ENCODE results near the gene CCDC9. TPM values are rescaled to one million over a fixed set of nuclear protein-coding genes. Genes with fewer than 3 reads are reported as not detected.
A peak's percentile ranks its signal among the peaks of the same experiment; 100 is the strongest.
"Not testable (repeated sequence)": the region's sequence is repeated elsewhere in the genome, so short reads cannot be mapped to it uniquely, and the experiment has no call there.

CCDC9 gene
- total and polyA plus RNA-seq, 2 donors: 4.9 to 27.4 TPM

GRCh38 chr19:47256693-47257410, 527 bp downstream of the CCDC9 start:
- Histone ChIP-seq H3K4me1 (ENCODE audit: control insufficient read depth in 2 of 2, insufficient read depth in 2 of 2, low read length in 2 of 2) (peaks cover 10 to 18% of the 10 kb centered on the region in 2 donors), H3K9me3 (ENCODE audit: control insufficient read depth in 2 of 2, insufficient read depth in 1 of 2, low read length in 1 of 2) (peaks cover 0 to 4% of the 10 kb centered on the region in 2 donors)
- 2% methylated on average over 52 of the region's 52 CpGs for WGBS

DNA sequence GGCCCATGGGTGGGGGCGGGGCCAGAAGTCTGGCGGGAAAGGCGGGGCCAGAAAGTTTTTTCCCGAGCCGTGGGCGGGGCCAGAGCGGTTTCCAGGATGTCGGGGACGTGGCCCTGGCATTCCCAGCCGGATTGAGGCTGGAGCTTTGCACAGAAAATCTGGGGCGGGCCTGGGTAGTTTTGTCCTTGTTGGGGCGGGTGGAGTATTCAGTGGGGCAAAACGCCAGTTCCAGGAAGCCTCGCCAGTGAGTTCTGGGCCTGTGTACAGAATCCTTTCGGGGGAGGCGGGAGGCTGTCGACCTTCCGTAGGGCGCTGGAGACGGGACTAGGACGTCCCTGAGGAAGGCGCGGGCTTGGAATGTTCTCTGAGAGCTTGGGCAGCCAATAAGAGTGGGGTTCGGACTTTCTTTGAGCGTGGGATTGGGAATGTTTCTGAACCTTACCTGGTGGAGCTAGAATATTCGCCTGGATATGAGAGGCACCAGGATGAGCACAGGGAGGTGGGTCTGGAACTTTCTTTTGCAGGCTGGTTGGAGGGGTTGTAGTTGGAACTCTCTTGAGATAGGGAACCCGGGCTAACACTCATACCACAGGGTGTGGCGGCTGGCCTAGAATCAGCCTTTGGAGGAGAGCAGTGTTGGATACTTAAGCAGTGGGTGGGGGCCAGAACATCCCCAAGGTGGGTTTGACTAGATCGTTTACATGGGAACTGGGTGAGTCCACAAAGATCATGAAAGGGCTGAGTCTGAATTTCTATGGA, 1.3 kb downstream of the CCDC9 start:
- Histone ChIP-seq H3K4me1 (ENCODE audit: control insufficient read depth in 2 of 2, insufficient read depth in 2 of 2, low read length in 2 of 2) (peaks cover 10 to 18% of the 10 kb centered on the region in 2 donors), H3K27me3 (ENCODE audit: control insufficient read depth in 2 of 2, insufficient read depth in 1 of 2, low read length in 1 of 2) (no peaks in the 10 kb centered on the region), H3K4me3 (ENCODE audit: low read length in 2 of 2) (peak overlapping the region; percentile 56 to 83), H3K27ac (ENCODE audit: low read depth in 1 of 2, low read length in 1 of 2) (peak overlapping the region; percentile 44 to 90), H3K36me3 (ENCODE audit: control insufficient read depth in 2 of 2, insufficient read depth in 2 of 2, low read length in 1 of 2) (peaks cover 30 to 39% of the 10 kb centered on the region in 2 donors), H3K9me3 (ENCODE audit: control insufficient read depth in 2 of 2, insufficient read depth in 1 of 2, low read length in 1 of 2) (peaks cover 0 to 4% of the 10 kb centered on the region in 2 donors)
- 14% methylated on average over 29 of the region's 29 CpGs for WGBS
- DNase-seq (ENCODE audit: low read depth in 6 of 9, low spot score in 9 of 9): no peak

More at GRCh38 chr19:47256693-47257410, 527 bp downstream of the CCDC9 start:
- H3K27ac ChIP-seq (ENCODE audit: low read depth in 1 of 2, low read length in 1 of 2): peak overlapping the region; percentile 90 to 91
- peak overlapping the region; percentile 56 to 83 for H3K4me3 ChIP-seq (ENCODE audit: low read length in 2 of 2)
- peaks cover 30 to 33% of the 10 kb centered on the region in 2 donors for H3K36me3 ChIP-seq (ENCODE audit: control insufficient read depth in 2 of 2, insufficient read depth in 2 of 2, low read length in 1 of 2)
- no peaks in the 10 kb centered on the region for H3K27me3 ChIP-seq (ENCODE audit: control insufficient read depth in 2 of 2, insufficient read depth in 1 of 2, low read length in 1 of 2)
- DNase-seq (ENCODE audit: low read depth in 6 of 9, low spot score in 9 of 9): peak; percentile 88 to 99 (median 96)

DNA sequence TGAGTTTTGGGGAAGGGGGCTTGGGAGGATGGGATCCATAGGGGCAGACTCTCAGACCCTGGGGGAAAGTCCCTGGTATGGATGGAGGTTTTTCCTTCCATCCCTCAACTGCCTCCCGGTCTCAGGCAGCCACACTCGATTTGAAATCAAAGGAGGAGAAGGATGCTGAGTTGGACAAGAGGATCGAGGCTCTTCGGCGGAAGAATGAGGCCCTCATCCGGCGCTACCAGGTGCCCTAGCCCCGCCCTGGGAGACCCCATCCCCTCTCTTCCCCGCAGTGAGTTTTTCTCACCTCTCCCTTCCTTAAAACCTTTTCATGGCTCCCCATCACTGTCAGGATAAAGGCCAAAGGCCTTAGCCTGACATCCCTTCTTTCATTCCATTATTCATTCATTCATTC, 2.1 kb downstream of the CCDC9 start:
- H3K4me3 ChIP-seq (ENCODE audit: low read length in 2 of 2): no peak overlapping the region
- H3K4me1 ChIP-seq (ENCODE audit: control insufficient read depth in 2 of 2, insufficient read depth in 2 of 2, low read length in 2 of 2): peaks cover 10 to 18% of the 10 kb centered on the region in 2 donors
- no peaks in the 10 kb centered on the region for H3K27me3 ChIP-seq (ENCODE audit: control insufficient read depth in 2 of 2, insufficient read depth in 1 of 2, low read length in 1 of 2)
- no peak for DNase-seq (ENCODE audit: low read depth in 6 of 9, low spot score in 9 of 9)
- H3K36me3 ChIP-seq (ENCODE audit: control insufficient read depth in 2 of 2, insufficient read depth in 2 of 2, low read length in 1 of 2): peaks cover 34 to 40% of the 10 kb centered on the region in 2 donors
- WGBS: 96% methylated on average over 9 of the region's 9 CpGs
- peaks cover 0 to 4% of the 10 kb centered on the region in 2 donors for H3K9me3 ChIP-seq (ENCODE audit: control insufficient read depth in 2 of 2, insufficient read depth in 1 of 2, low read length in 1 of 2)
- no peak overlapping the region for H3K27ac ChIP-seq (ENCODE audit: low read depth in 1 of 2, low read length in 1 of 2)

DNA sequence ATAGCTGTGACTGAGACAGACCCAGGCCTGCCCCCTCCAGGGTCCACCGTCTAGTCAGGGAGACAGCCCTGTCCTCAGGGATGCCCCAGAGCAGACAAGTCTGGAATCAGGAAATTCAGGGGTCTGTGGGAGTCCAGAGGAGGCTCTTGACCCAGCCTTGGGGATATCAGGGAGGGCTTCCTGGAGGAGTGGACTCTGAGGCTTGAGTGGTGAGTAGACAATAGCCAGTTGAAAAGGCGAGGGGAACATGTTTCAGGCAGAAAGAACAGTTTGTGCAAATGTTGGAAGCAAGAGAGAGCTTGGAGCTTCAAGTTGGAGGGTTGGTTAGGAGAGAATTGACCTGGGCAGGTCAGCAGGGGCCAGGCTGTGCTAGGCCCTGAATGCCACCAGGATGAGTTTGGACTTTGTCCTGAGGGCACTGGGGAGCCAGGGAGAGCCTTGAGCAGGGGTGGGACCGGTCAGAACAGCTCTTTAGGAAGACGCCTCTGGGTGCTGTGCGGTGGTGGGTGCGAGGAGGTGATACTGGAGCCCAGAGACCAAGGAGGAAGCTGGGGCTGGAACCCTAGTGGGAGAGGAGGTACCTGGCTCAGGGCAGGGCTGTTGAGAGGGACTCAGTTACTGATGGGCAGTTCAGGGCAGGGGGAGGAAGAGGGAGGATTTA, 2.7 kb downstream of the CCDC9 start:
- Histone ChIP-seq H3K4me1 (ENCODE audit: control insufficient read depth in 2 of 2, insufficient read depth in 2 of 2, low read length in 2 of 2) (peaks cover 10 to 18% of the 10 kb centered on the region in 2 donors), H3K27me3 (ENCODE audit: control insufficient read depth in 2 of 2, insufficient read depth in 1 of 2, low read length in 1 of 2) (no peaks in the 10 kb centered on the region), H3K4me3 (ENCODE audit: low read length in 2 of 2) (no peak overlapping the region), H3K9me3 (ENCODE audit: control insufficient read depth in 2 of 2, insufficient read depth in 1 of 2, low read length in 1 of 2) (peaks cover 0 to 4% of the 10 kb centered on the region in 2 donors), H3K27ac (ENCODE audit: low read depth in 1 of 2, low read length in 1 of 2) (no peak overlapping the region), H3K36me3 (ENCODE audit: control insufficient read depth in 2 of 2, insufficient read depth in 2 of 2, low read length in 1 of 2) (peaks cover 34 to 41% of the 10 kb centered on the region in 2 donors)
- 99% methylated on average over 6 of the region's 6 CpGs for WGBS
- DNase-seq (ENCODE audit: low read depth in 6 of 9, low spot score in 9 of 9): no peak

DNA sequence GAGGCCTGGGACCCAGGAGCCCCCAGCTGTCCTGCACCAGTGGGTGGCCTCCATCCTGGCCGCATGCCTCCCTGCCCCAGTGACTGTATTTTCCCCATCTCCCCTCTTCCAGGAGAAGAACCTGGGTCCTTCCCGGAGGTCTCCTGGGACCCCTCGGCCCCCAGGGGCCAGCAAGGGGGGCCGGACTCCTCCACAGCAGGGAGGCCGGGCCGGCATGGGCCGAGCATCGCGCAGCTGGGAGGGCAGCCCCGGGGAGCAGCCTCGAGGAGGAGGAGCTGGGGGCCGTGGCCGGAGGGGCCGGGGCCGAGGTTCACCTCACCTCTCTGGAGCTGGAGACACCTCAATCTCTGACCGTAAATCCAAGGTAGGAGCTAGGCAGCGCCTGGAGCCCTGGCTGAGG, 4.2 kb downstream of the CCDC9 start:
- H3K36me3 ChIP-seq (ENCODE audit: control insufficient read depth in 2 of 2, insufficient read depth in 2 of 2, low read length in 1 of 2): peaks cover 42 to 54% of the 10 kb centered on the region in 2 donors
- H3K27ac ChIP-seq (ENCODE audit: low read depth in 1 of 2, low read length in 1 of 2): no peak overlapping the region
- no peak overlapping the region for H3K4me3 ChIP-seq (ENCODE audit: low read length in 2 of 2)
- peaks cover 0 to 4% of the 10 kb centered on the region in 2 donors for H3K9me3 ChIP-seq (ENCODE audit: control insufficient read depth in 2 of 2, insufficient read depth in 1 of 2, low read length in 1 of 2)
- 97% methylated on average over 17 of the region's 17 CpGs for WGBS
- DNase-seq (ENCODE audit: low read depth in 6 of 9, low spot score in 9 of 9): no peak
- peaks cover 10 to 18% of the 10 kb centered on the region in 2 donors for H3K4me1 ChIP-seq (ENCODE audit: control insufficient read depth in 2 of 2, insufficient read depth in 2 of 2, low read length in 2 of 2)
- H3K27me3 ChIP-seq (ENCODE audit: control insufficient read depth in 2 of 2, insufficient read depth in 1 of 2, low read length in 1 of 2): no peaks in the 10 kb centered on the region

DNA sequence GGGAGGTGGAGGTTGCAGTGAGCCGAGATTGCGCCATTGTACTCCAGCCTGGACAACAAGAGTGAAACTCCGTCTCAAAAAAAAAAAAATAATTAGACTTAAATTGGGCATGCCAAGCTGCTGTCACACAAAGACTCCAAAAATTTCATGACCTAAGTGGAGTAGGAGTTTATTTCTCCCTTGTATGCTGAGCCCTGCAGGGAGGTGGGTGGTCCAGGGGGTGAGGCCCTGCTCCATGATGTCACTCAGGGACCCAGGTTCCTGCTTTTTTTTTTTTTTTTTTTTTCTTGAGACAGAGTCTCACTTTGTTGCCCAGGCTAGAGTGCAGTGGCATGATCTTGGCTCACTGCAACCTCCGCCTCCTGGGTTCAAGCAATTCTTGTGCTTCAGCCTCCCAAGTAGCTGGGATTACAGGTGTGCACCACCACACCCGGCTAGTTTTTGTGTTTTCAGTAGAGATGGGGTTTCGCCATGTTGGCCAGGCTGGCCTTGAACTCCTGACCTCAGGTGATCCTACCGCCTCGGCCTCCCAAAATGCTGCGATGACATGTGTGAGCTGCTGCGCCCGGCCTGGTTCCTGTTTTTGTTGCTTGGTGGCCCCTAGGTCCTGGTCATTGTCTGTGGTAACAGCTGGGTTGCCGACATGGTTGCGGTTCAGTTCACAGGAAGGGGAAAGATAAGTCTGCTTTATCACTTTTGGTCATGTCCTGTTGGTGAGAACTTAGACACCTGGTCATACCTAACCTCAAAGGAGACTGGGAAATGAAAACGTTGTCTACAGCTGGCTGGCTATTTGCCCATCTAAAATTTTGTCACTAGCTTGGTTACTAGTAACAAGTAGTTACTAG, 5.8 kb downstream of the CCDC9 start:
- not testable (repeated sequence) for H3K27ac ChIP-seq (ENCODE audit: low read depth in 1 of 2, low read length in 1 of 2)

DNA sequence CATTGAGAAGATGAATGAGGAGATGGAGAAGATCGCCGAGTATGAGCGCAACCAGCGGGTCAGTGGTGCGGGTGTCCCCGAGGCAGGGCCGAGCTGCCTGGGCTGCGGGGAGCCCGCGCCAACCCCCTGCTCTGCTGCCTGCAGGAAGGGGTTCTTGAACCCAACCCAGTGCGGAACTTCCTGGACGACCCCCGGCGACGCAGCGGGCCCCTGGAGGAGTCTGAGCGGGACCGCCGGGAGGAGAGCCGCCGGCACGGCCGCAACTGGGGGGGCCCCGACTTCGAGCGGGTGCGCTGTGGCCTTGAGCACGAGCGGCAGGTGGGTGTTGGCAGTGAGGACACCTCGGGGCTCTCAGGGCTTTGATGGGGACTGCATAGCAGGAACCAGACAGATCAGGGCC, 8.3 kb downstream of the CCDC9 start:
- H3K4me1 ChIP-seq (ENCODE audit: control insufficient read depth in 2 of 2, insufficient read depth in 2 of 2, low read length in 2 of 2): no peaks in the 10 kb centered on the region
- no peaks in the 10 kb centered on the region for H3K27me3 ChIP-seq (ENCODE audit: control insufficient read depth in 2 of 2, insufficient read depth in 1 of 2, low read length in 1 of 2)
- H3K9me3 ChIP-seq (ENCODE audit: control insufficient read depth in 2 of 2, insufficient read depth in 1 of 2, low read length in 1 of 2): no peaks in the 10 kb centered on the region
- no peak for DNase-seq (ENCODE audit: low read depth in 6 of 9, low spot score in 9 of 9)
- peaks cover 42 to 59% of the 10 kb centered on the region in 2 donors for H3K36me3 ChIP-seq (ENCODE audit: control insufficient read depth in 2 of 2, insufficient read depth in 2 of 2, low read length in 1 of 2)
- no peak overlapping the region for H3K27ac ChIP-seq (ENCODE audit: low read depth in 1 of 2, low read length in 1 of 2)
- H3K4me3 ChIP-seq (ENCODE audit: low read length in 2 of 2): no peak overlapping the region
- 97% methylated on average over 30 of the region's 30 CpGs for WGBS

More for the DNA sequence above, 5.8 kb downstream of the CCDC9 start:
- not testable (repeated sequence) for DNase-seq (ENCODE audit: low read depth in 6 of 9, low spot score in 9 of 9); H3K4me3 ChIP-seq (ENCODE audit: low read length in 2 of 2); H3K9me3 ChIP-seq (ENCODE audit: control insufficient read depth in 2 of 2, insufficient read depth in 1 of 2, low read length in 1 of 2); H3K27me3 ChIP-seq (ENCODE audit: control insufficient read depth in 2 of 2, insufficient read depth in 1 of 2, low read length in 1 of 2)
- H3K4me1 ChIP-seq (ENCODE audit: control insufficient read depth in 2 of 2, insufficient read depth in 2 of 2, low read length in 2 of 2): peaks cover 10 to 12% of the 10 kb centered on the region in 2 donors
- H3K36me3 ChIP-seq (ENCODE audit: control insufficient read depth in 2 of 2, insufficient read depth in 2 of 2, low read length in 1 of 2): peaks cover 49 to 65% of the 10 kb centered on the region in 2 donors
- WGBS: 91% methylated on average over 14 of the region's 14 CpGs

DNA sequence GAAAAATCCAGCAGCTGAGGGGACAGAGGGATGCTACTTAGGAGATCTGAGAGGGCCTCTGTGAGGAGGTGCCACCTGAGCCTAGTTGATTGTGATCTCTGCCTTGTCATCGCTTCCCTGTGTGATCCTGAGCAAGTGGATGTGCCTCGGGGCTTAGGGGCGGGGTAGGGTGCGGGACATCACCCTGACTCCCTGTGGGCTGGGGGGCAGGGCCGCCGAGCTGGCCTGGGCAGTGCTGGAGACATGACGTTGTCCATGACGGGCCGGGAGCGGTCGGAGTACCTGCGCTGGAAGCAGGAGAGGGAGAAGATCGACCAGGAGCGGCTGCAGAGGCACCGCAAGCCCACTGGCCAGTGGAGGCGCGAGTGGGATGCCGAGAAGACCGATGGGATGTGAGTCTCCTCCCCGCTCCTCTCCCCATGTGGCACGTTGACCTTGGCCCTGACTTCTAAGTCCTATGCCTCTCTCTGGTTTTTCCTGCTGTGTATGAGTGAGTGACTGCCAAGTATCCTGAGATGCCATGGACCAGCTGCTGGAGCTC, 10.1 kb downstream of the CCDC9 start:
- no peak for DNase-seq (ENCODE audit: low read depth in 6 of 9, low spot score in 9 of 9)

More for the DNA sequence above, 10.1 kb downstream of the CCDC9 start:
- Histone ChIP-seq H3K36me3 (ENCODE audit: control insufficient read depth in 2 of 2, insufficient read depth in 2 of 2, low read length in 1 of 2) (peaks cover 40 to 57% of the 10 kb centered on the region in 2 donors), H3K4me3 (ENCODE audit: low read length in 2 of 2) (no peak overlapping the region), H3K27ac (ENCODE audit: low read depth in 1 of 2, low read length in 1 of 2) (no peak overlapping the region), H3K4me1 (ENCODE audit: control insufficient read depth in 2 of 2, insufficient read depth in 2 of 2, low read length in 2 of 2) (no peaks in the 10 kb centered on the region), H3K27me3 (ENCODE audit: control insufficient read depth in 2 of 2, insufficient read depth in 1 of 2, low read length in 1 of 2) (no peaks in the 10 kb centered on the region), H3K9me3 (ENCODE audit: control insufficient read depth in 2 of 2, insufficient read depth in 1 of 2, low read length in 1 of 2) (no peaks in the 10 kb centered on the region)
- 97% methylated on average over 21 of the region's 21 CpGs for WGBS

Data from thymus (tissue), 11 donors.